ENCODE measurements around the gene WSCD2. TPM values are rescaled to one million over a fixed set of nuclear protein-coding genes. Genes with fewer than 3 reads are reported as not detected.

WSCD2 gene
- total and polyA plus RNA-seq, 2 experiments from 2014 or later: not detected

GRCh38 chr12:108162207-108162606, 33.1 kb downstream of the WSCD2 start:
- DNase-seq: no peak

GRCh38 chr12:108166505-108166904, 37.4 kb downstream of the WSCD2 start:
- Histone ChIP-seq H3K27ac (no peak overlapping the region), H3K9ac (no peak overlapping the region), H3K4me2 (ENCODE audit: unreplicated experiment) (no peak overlapping the region), H3K9me3 (ENCODE audit: low read depth) (no peaks in the 10 kb centered on the region), H3K4me1 (ENCODE audit: insufficient read depth) (no peaks in the 10 kb centered on the region), H4K20me1 (ENCODE audit: insufficient read depth) (no peaks in the 10 kb centered on the region), H3F3A (ENCODE audit: insufficient read depth) (no peaks in the 10 kb centered on the region), H2AFZ (no peak overlapping the region), H3K36me3 (ENCODE audit: low read depth) (no peaks in the 10 kb centered on the region), H3K4me3 (no peak overlapping the region), H3K27me3 (replicated peaks; ENCODE audit: insufficient read depth) (no peaks in the 10 kb centered on the region), H3K9me2 (ENCODE audit: insufficient read depth) (no peaks in the 10 kb centered on the region), H3K79me2 (ENCODE audit: insufficient read depth) (no peaks in the 10 kb centered on the region)
- DNase-seq: no peak
- WGBS, 2 experiments (ENCODE audit: low coverage in 1 of 2, low lambda C conversion rate in 2 of 2, missing lambda C conversion rate in 2 of 2): 42 to 50% methylated on average over 4 to 5 of the region's 5 CpGs
- TF ChIP-seq EZH2 (IDR thresholded peaks at IDR 0.05; ENCODE audit: insufficient read depth, poor library complexity, severe bottlenecking) (no peak), EZH2phosphoT487 (IDR thresholded peaks at IDR 0.05; ENCODE audit: insufficient read depth, low read depth) (no peak)
- in situ Hi-C loops (cut with MboI): no loop called here

More at GRCh38 chr12:108162207-108162606, 33.1 kb downstream of the WSCD2 start:
- H3K9ac ChIP-seq: no peak overlapping the region
- no peak overlapping the region for H2AFZ ChIP-seq
- no peaks in the 10 kb centered on the region for H3K9me2 ChIP-seq (ENCODE audit: insufficient read depth)
- in situ Hi-C loops (cut with MboI): no loop called here
- no peaks in the 10 kb centered on the region for H3K9me3 ChIP-seq (ENCODE audit: low read depth)
- H3F3A ChIP-seq (ENCODE audit: insufficient read depth): no peaks in the 10 kb centered on the region
- H3K27ac ChIP-seq: no peak overlapping the region
- TF ChIP-seq EZH2 (IDR thresholded peaks at IDR 0.05; ENCODE audit: insufficient read depth, poor library complexity, severe bottlenecking): no peak
- no peak for TF ChIP-seq EZH2phosphoT487 (IDR thresholded peaks at IDR 0.05; ENCODE audit: insufficient read depth, low read depth)
- H3K79me2 ChIP-seq (ENCODE audit: insufficient read depth): no peaks in the 10 kb centered on the region
- no peak overlapping the region for H3K4me2 ChIP-seq (ENCODE audit: unreplicated experiment)
- H3K4me3 ChIP-seq: no peak overlapping the region
- H3K27me3 ChIP-seq (replicated peaks; ENCODE audit: insufficient read depth): no peaks in the 10 kb centered on the region
- no peaks in the 10 kb centered on the region for H3K36me3 ChIP-seq (ENCODE audit: low read depth)
- H4K20me1 ChIP-seq (ENCODE audit: insufficient read depth): no peaks in the 10 kb centered on the region
- no peaks in the 10 kb centered on the region for H3K4me1 ChIP-seq (ENCODE audit: insufficient read depth)
- 1 to 2% methylated on average over 4 of the region's 4 CpGs for WGBS, 2 experiments (ENCODE audit: low coverage in 1 of 2, low lambda C conversion rate in 2 of 2, missing lambda C conversion rate in 2 of 2)

- in situ Hi-C loops (cut with MboI): no loop called here
- Histone ChIP-seq H3K9ac (no peak overlapping the region), H3K27me3 (replicated peaks; ENCODE audit: insufficient read depth) (peaks cover 8% of the 10 kb centered on the region; the same call in 1 of the 2 replicates), H3K9me2 (ENCODE audit: insufficient read depth) (no peaks in the 10 kb centered on the region), H2AFZ (no peak overlapping the region), H3K4me1 (ENCODE audit: insufficient read depth) (no peaks in the 10 kb centered on the region), H3K36me3 (ENCODE audit: low read depth) (no peaks in the 10 kb centered on the region), H3K4me2 (ENCODE audit: unreplicated experiment) (no peak overlapping the region), H4K20me1 (ENCODE audit: insufficient read depth) (no peaks in the 10 kb centered on the region), H3K27ac (no peak overlapping the region), H3K9me3 (ENCODE audit: low read depth) (no peaks in the 10 kb centered on the region), H3K4me3 (no peak overlapping the region), H3K79me2 (ENCODE audit: insufficient read depth) (no peaks in the 10 kb centered on the region), H3F3A (ENCODE audit: insufficient read depth) (no peaks in the 10 kb centered on the region)
- no peak for DNase-seq
- no peak for TF ChIP-seq EZH2 (IDR thresholded peaks at IDR 0.05; ENCODE audit: insufficient read depth, poor library complexity, severe bottlenecking)
- TF ChIP-seq EZH2phosphoT487 (IDR thresholded peaks at IDR 0.05; ENCODE audit: insufficient read depth, low read depth): no peak
- WGBS, 2 experiments (ENCODE audit: low coverage in 1 of 2, low lambda C conversion rate in 2 of 2, missing lambda C conversion rate in 2 of 2): 16 to 21% methylated on average over 3 of the region's 3 CpGs
Measured at GRCh38 chr12:108167974-108168373, 38.9 kb downstream of the WSCD2 start.

- H3K79me2 ChIP-seq (ENCODE audit: insufficient read depth): no peaks in the 10 kb centered on the region
- H3K9me2 ChIP-seq (ENCODE audit: insufficient read depth): no peaks in the 10 kb centered on the region
- no peaks in the 10 kb centered on the region for H4K20me1 ChIP-seq (ENCODE audit: insufficient read depth)
- H3K4me3 ChIP-seq: no peak overlapping the region
- no peak overlapping the region for H3K27ac ChIP-seq
- no peak overlapping the region for H3K9ac ChIP-seq
- peaks cover 8% of the 10 kb centered on the region; the same call in 1 of the 2 replicates for H3K27me3 ChIP-seq (replicated peaks; ENCODE audit: insufficient read depth)
- no peaks in the 10 kb centered on the region for H3K9me3 ChIP-seq (ENCODE audit: low read depth)
- H3K4me2 ChIP-seq (ENCODE audit: unreplicated experiment): no peak overlapping the region
- no peaks in the 10 kb centered on the region for H3F3A ChIP-seq (ENCODE audit: insufficient read depth)
- no peaks in the 10 kb centered on the region for H3K36me3 ChIP-seq (ENCODE audit: low read depth)
- WGBS, 2 experiments (ENCODE audit: low coverage in 1 of 2, low lambda C conversion rate in 2 of 2, missing lambda C conversion rate in 2 of 2): 26 to 40% methylated on average over 2 of the region's 2 CpGs
- DNase-seq: no peak
- no peaks in the 10 kb centered on the region for H3K4me1 ChIP-seq (ENCODE audit: insufficient read depth)
- in situ Hi-C loops (cut with MboI): no loop called here
- no peak overlapping the region for H2AFZ ChIP-seq
- TF ChIP-seq EZH2 (IDR thresholded peaks at IDR 0.05; ENCODE audit: insufficient read depth, poor library complexity, severe bottlenecking): no peak
- TF ChIP-seq EZH2phosphoT487 (IDR thresholded peaks at IDR 0.05; ENCODE audit: insufficient read depth, low read depth): no peak
Measured at GRCh38 chr12:108169708-108170107, 40.6 kb downstream of the WSCD2 start.

GRCh38 chr12:108170164-108170563, 41.1 kb downstream of the WSCD2 start:
- H2AFZ ChIP-seq: no peak overlapping the region
- no peaks in the 10 kb centered on the region for H3K79me2 ChIP-seq (ENCODE audit: insufficient read depth)
- H3K9ac ChIP-seq: no peak overlapping the region
- no peaks in the 10 kb centered on the region for H3K9me3 ChIP-seq (ENCODE audit: low read depth)
- WGBS, 2 experiments (ENCODE audit: low coverage in 1 of 2, low lambda C conversion rate in 2 of 2, missing lambda C conversion rate in 2 of 2): 33 to 42% methylated on average over 2 of the region's 2 CpGs
- H3K27ac ChIP-seq: no peak overlapping the region
- no peak overlapping the region for H3K4me2 ChIP-seq (ENCODE audit: unreplicated experiment)
- no peaks in the 10 kb centered on the region for H3F3A ChIP-seq (ENCODE audit: insufficient read depth)
- DNase-seq: no peak
- H3K9me2 ChIP-seq (ENCODE audit: insufficient read depth): no peaks in the 10 kb centered on the region
- H3K4me3 ChIP-seq: no peak overlapping the region
- H3K36me3 ChIP-seq (ENCODE audit: low read depth): no peaks in the 10 kb centered on the region
- peaks cover 8% of the 10 kb centered on the region; the same call in 1 of the 2 replicates for H3K27me3 ChIP-seq (replicated peaks; ENCODE audit: insufficient read depth)
- no peak for TF ChIP-seq EZH2 (IDR thresholded peaks at IDR 0.05; ENCODE audit: insufficient read depth, poor library complexity, severe bottlenecking)
- TF ChIP-seq EZH2phosphoT487 (IDR thresholded peaks at IDR 0.05; ENCODE audit: insufficient read depth, low read depth): no peak
- H3K4me1 ChIP-seq (ENCODE audit: insufficient read depth): no peaks in the 10 kb centered on the region
- in situ Hi-C loops (cut with MboI): no loop called here
- no peaks in the 10 kb centered on the region for H4K20me1 ChIP-seq (ENCODE audit: insufficient read depth)
